Measurements from ENCODE around the gene PABPC1L.

The PABPC1L gene

DNA sequence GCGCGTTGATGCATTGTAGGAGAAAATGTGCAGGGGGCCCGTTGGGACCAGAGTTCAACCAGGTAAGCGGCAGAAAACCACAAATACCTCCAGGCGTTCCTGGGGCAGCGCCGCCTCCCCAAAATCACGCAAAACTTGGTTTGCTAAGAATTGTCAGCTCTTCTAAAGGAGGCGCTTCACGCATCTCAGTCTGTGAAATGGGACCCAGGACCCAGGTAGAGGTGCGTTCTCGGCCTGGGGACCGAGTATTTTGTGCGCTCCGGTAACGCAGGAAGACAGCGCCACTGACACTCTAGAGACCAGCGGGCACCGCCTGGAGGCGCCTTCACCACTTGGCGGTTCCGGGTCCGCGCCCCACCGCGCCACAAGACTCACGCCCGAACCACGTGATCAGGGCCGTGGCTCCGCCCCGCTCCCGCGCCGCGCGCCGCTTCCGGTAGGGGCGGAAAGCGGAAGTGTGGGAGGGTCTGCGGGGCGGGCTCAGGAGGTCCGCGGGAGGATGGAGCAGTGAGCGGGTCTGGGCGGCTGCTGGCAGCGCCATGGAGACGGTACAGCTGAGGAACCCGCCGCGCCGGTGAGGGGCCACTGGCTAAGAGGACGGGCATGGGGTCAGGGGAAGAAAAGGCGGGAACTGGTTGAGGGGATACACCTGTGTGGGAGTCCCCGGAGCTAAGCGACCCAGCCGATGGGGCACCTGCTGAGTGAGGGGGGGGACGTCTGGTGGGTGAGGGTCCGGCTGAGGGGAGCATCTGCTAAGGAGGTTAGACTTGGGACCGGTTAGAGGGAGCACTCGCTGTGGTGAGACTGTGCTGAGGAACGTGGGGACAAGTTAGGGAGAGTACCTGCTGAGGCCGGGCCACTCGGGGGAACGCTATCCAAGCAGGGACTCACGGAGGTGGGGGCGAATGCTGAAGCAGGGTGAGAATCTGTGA is 56.4 kb downstream of the PABPC1L start, which contains the start of gene STK4:
TSS of gene STK4 (plus strand) at position 483 of the 932 bp plus-strand sequence. CDS start at position 540, 57 bp downstream.
- TF ChIP-seq, protein P1, sequence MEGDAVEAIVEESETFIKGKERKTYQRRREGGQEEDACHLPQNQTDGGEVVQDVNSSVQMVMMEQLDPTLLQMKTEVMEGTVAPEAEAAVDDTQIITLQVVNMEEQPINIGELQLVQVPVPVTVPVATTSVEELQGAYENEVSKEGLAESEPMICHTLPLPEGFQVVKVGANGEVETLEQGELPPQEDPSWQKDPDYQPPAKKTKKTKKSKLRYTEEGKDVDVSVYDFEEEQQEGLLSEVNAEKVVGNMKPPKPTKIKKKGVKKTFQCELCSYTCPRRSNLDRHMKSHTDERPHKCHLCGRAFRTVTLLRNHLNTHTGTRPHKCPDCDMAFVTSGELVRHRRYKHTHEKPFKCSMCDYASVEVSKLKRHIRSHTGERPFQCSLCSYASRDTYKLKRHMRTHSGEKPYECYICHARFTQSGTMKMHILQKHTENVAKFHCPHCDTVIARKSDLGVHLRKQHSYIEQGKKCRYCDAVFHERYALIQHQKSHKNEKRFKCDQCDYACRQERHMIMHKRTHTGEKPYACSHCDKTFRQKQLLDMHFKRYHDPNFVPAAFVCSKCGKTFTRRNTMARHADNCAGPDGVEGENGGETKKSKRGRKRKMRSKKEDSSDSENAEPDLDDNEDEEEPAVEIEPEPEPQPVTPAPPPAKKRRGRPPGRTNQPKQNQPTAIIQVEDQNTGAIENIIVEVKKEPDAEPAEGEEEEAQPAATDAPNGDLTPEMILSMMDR (conservative IDR thresholded peaks at IDR 0.05; ENCODE audit: low read depth, low read length): peak; percentile 52
- peak; percentile 92 for DNase-seq (ENCODE audit: low read depth)
- H3K4me3 ChIP-seq (ENCODE audit: low read depth, low read length): peak within 1 kb of the TSS; percentile 90

DNA sequence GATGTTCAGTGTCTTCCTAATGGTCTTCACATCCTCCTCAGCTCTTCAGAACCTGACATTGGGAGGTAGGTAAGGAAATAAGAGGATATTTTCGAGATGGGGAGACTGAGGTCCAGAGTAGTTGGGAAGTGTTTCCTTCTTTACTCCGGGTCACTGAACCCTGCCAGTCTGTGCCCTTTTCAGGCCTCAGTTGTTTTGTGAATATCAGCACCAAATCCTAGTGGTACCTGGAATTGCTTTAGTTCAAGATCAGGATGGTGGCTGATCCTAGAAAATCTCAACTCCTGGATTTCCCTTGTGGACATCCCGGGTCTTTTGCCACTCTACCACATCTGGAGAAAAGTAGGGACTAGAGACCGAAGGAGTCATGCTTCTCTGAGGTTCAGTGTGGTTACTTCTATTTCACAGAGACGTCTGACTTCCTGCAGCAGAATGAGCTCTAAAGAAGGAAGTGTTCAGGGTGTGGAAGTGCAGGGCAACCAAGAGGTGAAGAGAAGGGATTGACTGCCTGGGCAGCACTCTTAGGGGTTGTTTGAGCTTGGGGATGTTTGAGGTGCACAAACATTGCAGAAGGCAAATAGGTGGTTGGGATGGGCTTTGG is 57.4 kb downstream of the PABPC1L start:
- DNase-seq (ENCODE audit: low read depth): peak; percentile 15
- H3K4me3 ChIP-seq (ENCODE audit: low read depth, low read length): peak overlapping the region; percentile 90
- TF ChIP-seq, protein P1 (conservative IDR thresholded peaks at IDR 0.05; ENCODE audit: low read depth, low read length): no peak

DNA sequence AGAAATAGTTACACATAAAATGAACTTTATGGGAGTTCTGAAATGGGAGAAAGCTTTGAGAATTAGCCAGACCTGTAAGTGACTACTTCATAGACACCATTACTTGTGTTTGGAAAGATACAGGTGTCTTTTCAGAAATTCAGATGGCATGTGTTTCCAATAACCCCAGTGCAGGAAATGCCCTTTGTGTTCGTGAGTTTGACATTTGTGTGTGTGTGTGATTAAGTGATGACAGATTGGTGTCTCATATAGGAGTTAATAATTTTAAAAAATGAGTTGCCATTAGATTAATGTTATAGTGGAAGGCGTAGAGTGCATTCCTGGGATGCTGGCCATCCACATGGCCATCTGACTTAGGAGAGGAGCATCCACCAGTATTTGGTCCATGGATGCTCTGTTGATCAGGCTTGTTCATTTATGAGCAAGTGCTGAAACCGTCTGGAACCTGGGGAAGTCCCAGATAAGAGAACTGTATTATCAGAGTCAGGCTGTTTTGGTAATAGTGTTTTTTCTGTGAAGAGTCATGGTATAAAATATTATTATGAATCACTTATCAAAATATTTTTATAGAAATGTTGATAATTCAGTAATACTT is 59.5 kb downstream of the PABPC1L start:
- H3K4me3 ChIP-seq (ENCODE audit: low read depth, low read length): no peak overlapping the region

DNA sequence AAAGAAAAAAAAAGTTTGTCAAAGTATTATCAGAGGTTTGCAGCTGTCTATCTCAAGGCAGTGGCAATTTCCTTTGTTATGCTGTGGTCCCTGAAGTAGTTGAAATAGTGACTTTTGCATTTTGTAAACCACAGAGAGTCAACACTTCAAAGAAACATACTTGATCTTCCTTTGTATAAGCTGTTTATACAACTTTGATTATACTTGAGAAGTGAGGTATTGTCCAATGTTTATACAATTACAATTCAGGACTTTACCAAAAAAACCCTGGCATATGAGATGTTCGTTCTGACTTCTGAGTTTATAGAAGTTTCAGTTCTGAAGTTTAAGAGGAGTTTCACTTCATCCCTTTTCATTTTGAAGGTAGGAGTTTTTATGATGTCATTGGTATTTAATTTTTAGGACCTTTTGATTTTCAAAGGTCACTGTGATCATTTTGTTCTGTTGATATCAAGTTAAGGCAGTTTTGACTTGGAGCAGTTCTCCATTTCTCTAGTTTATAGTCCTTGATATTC is 60.4 kb downstream of the PABPC1L start:
- H3K4me3 ChIP-seq (ENCODE audit: low read depth, low read length): no peak overlapping the region
- TF ChIP-seq, protein P1 (conservative IDR thresholded peaks at IDR 0.05; ENCODE audit: low read depth, low read length): no peak
- no peak for DNase-seq (ENCODE audit: low read depth)

More for the DNA sequence above, 59.5 kb downstream of the PABPC1L start:
- TF ChIP-seq, protein P1 (conservative IDR thresholded peaks at IDR 0.05; ENCODE audit: low read depth, low read length): no peak
- no peak for DNase-seq (ENCODE audit: low read depth)

DNA sequence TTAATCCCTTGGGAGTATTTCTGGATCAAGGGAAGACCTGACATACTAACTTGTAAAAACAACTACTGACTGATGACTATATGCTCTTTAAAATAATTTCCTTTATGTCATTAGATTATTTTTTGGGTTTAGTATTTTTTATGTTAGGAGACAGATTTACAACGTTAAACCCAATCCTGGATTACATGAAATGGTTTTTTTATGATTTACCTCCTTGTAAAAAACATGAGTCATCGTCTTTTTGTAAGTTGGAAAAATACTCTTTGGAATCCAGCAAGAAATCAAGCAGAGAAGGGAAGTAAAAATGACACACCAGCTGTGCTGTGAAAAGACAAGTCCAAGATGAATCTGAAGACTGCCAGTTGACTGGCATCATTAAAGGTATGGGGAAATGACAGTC is 63.2 kb downstream of the PABPC1L start:
- DNase-seq (ENCODE audit: low read depth): peak; percentile 36
- TF ChIP-seq, protein P1 (conservative IDR thresholded peaks at IDR 0.05; ENCODE audit: low read depth, low read length): no peak
- no peak overlapping the region for H3K4me3 ChIP-seq (ENCODE audit: low read depth, low read length)

DNA sequence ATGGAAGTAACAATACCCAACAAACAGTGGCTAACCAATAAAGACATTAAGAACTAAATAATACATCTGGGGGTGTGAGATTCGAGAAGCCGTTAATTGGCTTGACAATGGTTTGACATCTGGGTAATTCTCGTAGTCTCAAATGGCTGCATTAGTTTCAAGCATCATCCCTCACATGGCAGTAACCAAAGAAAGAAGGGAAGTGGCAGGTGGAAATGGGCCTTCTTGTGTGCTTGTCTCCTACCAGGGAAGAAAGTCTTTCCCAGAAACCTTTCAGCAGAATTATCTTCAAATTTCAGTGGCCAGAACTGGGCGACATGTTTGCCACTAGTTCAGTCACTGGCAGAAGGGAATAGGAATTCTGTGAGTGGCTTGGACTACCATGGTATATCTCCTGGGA is 66.8 kb downstream of the PABPC1L start:
- no peak for DNase-seq (ENCODE audit: low read depth)
- TF ChIP-seq, protein P1 (conservative IDR thresholded peaks at IDR 0.05; ENCODE audit: low read depth, low read length): no peak
- no peak overlapping the region for H3K4me3 ChIP-seq (ENCODE audit: low read depth, low read length)

All from choroid plexus epithelial cell (primary cell).